ENCODE measurements around the gene KIAA1958. TPM values are rescaled to one million over a fixed set of nuclear protein-coding genes. Genes with fewer than 3 reads are reported as not detected.
"Not testable (repeated sequence)": the region's sequence is repeated elsewhere in the genome, so short reads cannot be mapped to it uniquely, and the experiment has no call there.

The KIAA1958 gene
- total RNA-seq, 1 donor = 2.5 TPM

- no peak for TF ChIP-seq CTCF (IDR thresholded peaks at IDR 0.05; ENCODE audit: extremely low read depth, low read depth, low read length)
- DNase-seq (ENCODE audit: insufficient read length, low spot score, missing footprints) = no peak
Observed at GRCh38 chr9:112508377-112508776, 21.8 kb downstream of the KIAA1958 start.

GRCh38 chr9:112512377-112512776 lies 25.8 kb downstream of the KIAA1958 start:
- H3K27ac ChIP-seq (ENCODE audit: low read depth, low read length); H3K79me2 ChIP-seq (ENCODE audit: insufficient read depth, low read length): not testable (repeated sequence)

More at GRCh38 chr9:112508377-112508776, 21.8 kb downstream of the KIAA1958 start:
- Histone ChIP-seq H3K9me3 (ENCODE audit: low read depth, low read length) (no peaks in the 10 kb centered on the region), H3K27ac (ENCODE audit: low read depth, low read length) (no peak overlapping the region), H2AFZ (ENCODE audit: low read length) (no peak overlapping the region), H3K79me2 (ENCODE audit: insufficient read depth, low read length) (no peaks in the 10 kb centered on the region), H3K4me2 (ENCODE audit: insufficient read depth, low read length) (no peak overlapping the region), H4K20me1 (ENCODE audit: insufficient read depth, low read length) (no peaks in the 10 kb centered on the region), H3K4me3 (ENCODE audit: insufficient read depth, low read length) (no peak overlapping the region), H3K4me1 (ENCODE audit: insufficient read depth, low read length) (no peaks in the 10 kb centered on the region), H3K36me3 (ENCODE audit: insufficient read depth, low read length) (no peaks in the 10 kb centered on the region), H3K27me3 (ENCODE audit: insufficient read depth, low read length) (no peaks in the 10 kb centered on the region)

GRCh38 chr9:112516769-112517168 lies 30.1 kb downstream of the KIAA1958 start:
- no peaks in the 10 kb centered on the region for H4K20me1 ChIP-seq (ENCODE audit: insufficient read depth, low read length)
- no peaks in the 10 kb centered on the region for H3K27me3 ChIP-seq (ENCODE audit: insufficient read depth, low read length)
- no peaks in the 10 kb centered on the region for H3K36me3 ChIP-seq (ENCODE audit: insufficient read depth, low read length)
- no peaks in the 10 kb centered on the region for H3K9me3 ChIP-seq (ENCODE audit: low read depth, low read length)
- H3K79me2 ChIP-seq (ENCODE audit: insufficient read depth, low read length) = no peaks in the 10 kb centered on the region
- no peak overlapping the region for H3K4me3 ChIP-seq (ENCODE audit: insufficient read depth, low read length)
- H3K4me2 ChIP-seq (ENCODE audit: insufficient read depth, low read length) = no peak overlapping the region
- no peaks in the 10 kb centered on the region for H3K4me1 ChIP-seq (ENCODE audit: insufficient read depth, low read length)
- no peak for DNase-seq (ENCODE audit: insufficient read length, low spot score, missing footprints)
- H2AFZ ChIP-seq (ENCODE audit: low read length) = no peak overlapping the region
- TF ChIP-seq CTCF (IDR thresholded peaks at IDR 0.05; ENCODE audit: extremely low read depth, low read depth, low read length) = no peak
- no peak overlapping the region for H3K27ac ChIP-seq (ENCODE audit: low read depth, low read length)

More at GRCh38 chr9:112512377-112512776, 25.8 kb downstream of the KIAA1958 start:
- not testable (repeated sequence) for H3K36me3 ChIP-seq (ENCODE audit: insufficient read depth, low read length); DNase-seq (ENCODE audit: insufficient read length, low spot score, missing footprints); H3K4me1 ChIP-seq (ENCODE audit: insufficient read depth, low read length); H3K4me2 ChIP-seq (ENCODE audit: insufficient read depth, low read length); H2AFZ ChIP-seq (ENCODE audit: low read length); H3K27me3 ChIP-seq (ENCODE audit: insufficient read depth, low read length); H3K4me3 ChIP-seq (ENCODE audit: insufficient read depth, low read length); H4K20me1 ChIP-seq (ENCODE audit: insufficient read depth, low read length); H3K9me3 ChIP-seq (ENCODE audit: low read depth, low read length)

GRCh38 chr9:112520069-112520468 lies 33.4 kb downstream of the KIAA1958 start:
- Histone ChIP-seq H3K4me1 (ENCODE audit: insufficient read depth, low read length) (no peaks in the 10 kb centered on the region), H3K36me3 (ENCODE audit: insufficient read depth, low read length) (no peaks in the 10 kb centered on the region), H3K9me3 (ENCODE audit: low read depth, low read length) (no peaks in the 10 kb centered on the region), H3K27ac (ENCODE audit: low read depth, low read length) (no peak overlapping the region), H3K79me2 (ENCODE audit: insufficient read depth, low read length) (no peaks in the 10 kb centered on the region), H3K27me3 (ENCODE audit: insufficient read depth, low read length) (no peaks in the 10 kb centered on the region), H3K4me2 (ENCODE audit: insufficient read depth, low read length) (no peak overlapping the region), H4K20me1 (ENCODE audit: insufficient read depth, low read length) (no peaks in the 10 kb centered on the region), H3K4me3 (ENCODE audit: insufficient read depth, low read length) (no peak overlapping the region), H2AFZ (ENCODE audit: low read length) (no peak overlapping the region)
- DNase-seq (ENCODE audit: insufficient read length, low spot score, missing footprints) = no peak
- no peak for TF ChIP-seq CTCF (IDR thresholded peaks at IDR 0.05; ENCODE audit: extremely low read depth, low read depth, low read length)

Data from osteoblast (primary cell).